ENCODE results near the gene LYRM4. TPM values are rescaled to one million over a fixed set of nuclear protein-coding genes. Genes with fewer than 3 reads are reported as not detected.

LYRM4 gene
- total and polyA plus RNA-seq, 4 donors, result 18.3 to 43.8 (median 39.3) TPM

- Histone ChIP-seq H3K27ac (ENCODE audit: low read depth, low read length) (no peak overlapping the region), H3K27me3 (ENCODE audit: control insufficient read depth, insufficient read depth, low read length) (peaks cover 9% of the 10 kb centered on the region), H3K4me3 (ENCODE audit: low read depth, low read length) (no peak overlapping the region), H3K4me1 (ENCODE audit: control insufficient read depth, insufficient read depth, low read length) (peaks cover 2% of the 10 kb centered on the region), H3K36me3 (ENCODE audit: control insufficient read depth, insufficient read depth, low read length) (no peaks in the 10 kb centered on the region), H3K9me3 (ENCODE audit: control insufficient read depth, insufficient read depth, low read length) (no peaks in the 10 kb centered on the region)
- DNase-seq (ENCODE audit: low read depth in 4 of 6, low spot score in 6 of 6), result no peak
- 100% methylated on average over 1 of the region's 2 CpGs for whole genome bisulfite sequencing (ENCODE audit: insufficient coverage)
Observed at GRCh38 chr6:5079692-5080091, 181.1 kb downstream of the LYRM4 start.

- WGBS (ENCODE audit: insufficient coverage), result 100% methylated on average over 1 of the region's 5 CpGs
- Histone ChIP-seq H3K4me3 (ENCODE audit: low read depth, low read length) (no peak overlapping the region), H3K27me3 (ENCODE audit: control insufficient read depth, insufficient read depth, low read length) (no peaks in the 10 kb centered on the region), H3K36me3 (ENCODE audit: control insufficient read depth, insufficient read depth, low read length) (no peaks in the 10 kb centered on the region), H3K27ac (ENCODE audit: low read depth, low read length) (no peak overlapping the region), H3K9me3 (ENCODE audit: control insufficient read depth, insufficient read depth, low read length) (no peaks in the 10 kb centered on the region), H3K4me1 (ENCODE audit: control insufficient read depth, insufficient read depth, low read length) (no peaks in the 10 kb centered on the region)
- DNase-seq (ENCODE audit: low read depth in 4 of 6, low spot score in 6 of 6), result no peak
Observed at GRCh38 chr6:5078121-5078669, 182.6 kb downstream of the LYRM4 start.

- Histone ChIP-seq H3K36me3 (ENCODE audit: control insufficient read depth, insufficient read depth, low read length) (no peaks in the 10 kb centered on the region), H3K4me1 (ENCODE audit: control insufficient read depth, insufficient read depth, low read length) (no peaks in the 10 kb centered on the region), H3K9me3 (ENCODE audit: control insufficient read depth, insufficient read depth, low read length) (no peaks in the 10 kb centered on the region), H3K27me3 (ENCODE audit: control insufficient read depth, insufficient read depth, low read length) (no peaks in the 10 kb centered on the region), H3K4me3 (ENCODE audit: low read depth, low read length) (no peak overlapping the region), H3K27ac (ENCODE audit: low read depth, low read length) (no peak overlapping the region)
- 93% methylated on average over 3 of the region's 11 CpGs for WGBS (ENCODE audit: insufficient coverage)
- DNase-seq (ENCODE audit: low read depth in 4 of 6, low spot score in 6 of 6), result no peak
Observed at GRCh38 chr6:5076931-5077330, 183.8 kb downstream of the LYRM4 start.

- no peak for DNase-seq (ENCODE audit: low read depth in 4 of 6, low spot score in 6 of 6)
- Histone ChIP-seq H3K36me3 (ENCODE audit: control insufficient read depth, insufficient read depth, low read length) (no peaks in the 10 kb centered on the region), H3K4me3 (ENCODE audit: low read depth, low read length) (no peak overlapping the region), H3K4me1 (ENCODE audit: control insufficient read depth, insufficient read depth, low read length) (no peaks in the 10 kb centered on the region), H3K27me3 (ENCODE audit: control insufficient read depth, insufficient read depth, low read length) (no peaks in the 10 kb centered on the region), H3K27ac (ENCODE audit: low read depth, low read length) (no peak overlapping the region), H3K9me3 (ENCODE audit: control insufficient read depth, insufficient read depth, low read length) (no peaks in the 10 kb centered on the region)
- WGBS (ENCODE audit: insufficient coverage), result 80% methylated on average over 2 of the region's 3 CpGs
Observed at GRCh38 chr6:5073992-5074391, 186.8 kb downstream of the LYRM4 start.

GRCh38 chr6:5072440-5072839, 188.3 kb downstream of the LYRM4 start:
- Histone ChIP-seq H3K27me3 (ENCODE audit: control insufficient read depth, insufficient read depth, low read length) (no peaks in the 10 kb centered on the region), H3K4me3 (ENCODE audit: low read depth, low read length) (no peak overlapping the region), H3K9me3 (ENCODE audit: control insufficient read depth, insufficient read depth, low read length) (no peaks in the 10 kb centered on the region), H3K27ac (ENCODE audit: low read depth, low read length) (no peak overlapping the region), H3K4me1 (ENCODE audit: control insufficient read depth, insufficient read depth, low read length) (no peaks in the 10 kb centered on the region), H3K36me3 (ENCODE audit: control insufficient read depth, insufficient read depth, low read length) (no peaks in the 10 kb centered on the region)
- 95% methylated on average over 5 of the region's 7 CpGs for WGBS (ENCODE audit: insufficient coverage)
- no peak for DNase-seq (ENCODE audit: low read depth in 4 of 6, low spot score in 6 of 6)

DNA sequence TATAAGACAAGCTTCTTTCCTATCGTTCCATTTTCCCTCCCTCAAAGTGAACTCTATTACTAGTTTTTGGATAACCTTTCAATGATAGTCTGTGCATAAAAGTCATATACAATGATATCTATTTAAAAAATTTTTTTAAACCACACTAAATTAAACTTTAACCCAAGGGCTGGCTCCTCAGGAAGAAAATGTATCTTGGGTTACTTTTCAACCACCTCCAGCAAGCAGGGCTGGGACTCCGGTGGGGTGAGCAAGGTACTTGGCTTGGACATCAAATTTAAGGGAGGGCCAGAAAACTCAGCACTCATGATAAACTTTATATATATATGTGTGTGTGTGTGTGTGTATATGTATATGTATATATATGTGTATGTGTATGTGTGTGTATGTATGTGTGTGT, 189.5 kb downstream of the LYRM4 start:
- no peaks in the 10 kb centered on the region for H3K36me3 ChIP-seq (ENCODE audit: control insufficient read depth, insufficient read depth, low read length)
- DNase-seq (ENCODE audit: low read depth in 4 of 6, low spot score in 6 of 6), result no peak
- no peak overlapping the region for H3K4me3 ChIP-seq (ENCODE audit: low read depth, low read length)
- H3K27me3 ChIP-seq (ENCODE audit: control insufficient read depth, insufficient read depth, low read length), result no peaks in the 10 kb centered on the region
- H3K27ac ChIP-seq (ENCODE audit: low read depth, low read length), result no peak overlapping the region
- no peaks in the 10 kb centered on the region for H3K4me1 ChIP-seq (ENCODE audit: control insufficient read depth, insufficient read depth, low read length)
- no peaks in the 10 kb centered on the region for H3K9me3 ChIP-seq (ENCODE audit: control insufficient read depth, insufficient read depth, low read length)
- WGBS (ENCODE audit: insufficient coverage), result no CpG with 5 or more reads among the region's 2 CpGs

DNA sequence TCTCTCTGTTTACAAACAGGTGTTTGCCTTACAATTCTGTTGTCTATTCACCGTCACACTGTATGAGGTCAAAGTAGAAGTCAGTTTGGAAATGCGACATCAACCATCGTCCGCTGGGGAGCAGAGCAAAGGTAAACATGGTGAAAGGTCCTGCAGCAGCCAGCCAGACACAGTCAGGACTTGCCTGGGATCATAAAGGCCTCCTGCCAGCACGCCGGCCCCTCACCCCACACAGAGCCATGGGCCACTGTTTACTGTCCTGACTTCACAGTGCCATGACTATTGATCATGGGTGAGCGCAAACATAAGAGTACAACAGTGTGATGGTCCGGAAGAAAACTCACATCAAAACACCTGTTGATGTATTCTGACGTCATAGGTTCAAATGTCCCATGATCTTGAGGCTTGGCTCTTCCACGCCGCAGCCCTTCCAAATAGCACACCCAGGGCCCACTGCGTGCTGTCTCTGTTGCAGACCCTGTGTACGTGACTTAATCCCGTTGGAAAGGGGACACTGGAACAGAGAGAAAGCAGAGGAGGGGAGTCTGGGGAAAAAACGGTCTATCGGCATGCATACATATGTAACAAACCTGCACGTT, 192.5 kb downstream of the LYRM4 start:
- WGBS (ENCODE audit: insufficient coverage), result 91% methylated on average over 11 of the region's 17 CpGs
- no peaks in the 10 kb centered on the region for H3K36me3 ChIP-seq (ENCODE audit: control insufficient read depth, insufficient read depth, low read length)
- no peak for DNase-seq (ENCODE audit: low read depth in 4 of 6, low spot score in 6 of 6)
- no peaks in the 10 kb centered on the region for H3K27me3 ChIP-seq (ENCODE audit: control insufficient read depth, insufficient read depth, low read length)
- H3K27ac ChIP-seq (ENCODE audit: low read depth, low read length), result no peak overlapping the region
- no peaks in the 10 kb centered on the region for H3K9me3 ChIP-seq (ENCODE audit: control insufficient read depth, insufficient read depth, low read length)
- no peaks in the 10 kb centered on the region for H3K4me1 ChIP-seq (ENCODE audit: control insufficient read depth, insufficient read depth, low read length)
- no peak overlapping the region for H3K4me3 ChIP-seq (ENCODE audit: low read depth, low read length)

DNA sequence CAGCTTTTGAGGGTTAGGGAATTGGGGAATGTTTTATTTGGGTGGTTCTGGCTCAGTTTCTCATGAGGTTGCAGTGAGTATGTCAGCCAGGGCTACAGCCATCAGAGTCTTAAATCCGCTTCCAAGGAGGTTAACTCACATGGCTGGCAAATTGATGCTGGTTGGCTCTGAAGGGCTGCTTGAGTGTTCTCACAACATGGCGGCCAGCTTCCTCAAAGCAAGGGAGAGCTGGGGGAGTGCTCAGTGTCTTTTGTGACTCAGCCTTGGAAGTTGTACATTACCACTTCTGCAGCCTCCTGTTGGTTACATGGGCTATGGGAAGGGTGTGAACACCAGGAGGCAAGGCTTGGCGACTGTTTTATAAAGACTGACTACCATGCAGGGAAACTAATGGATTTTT, 193.4 kb downstream of the LYRM4 start:
- Histone ChIP-seq H3K9me3 (ENCODE audit: control insufficient read depth, insufficient read depth, low read length) (no peaks in the 10 kb centered on the region), H3K36me3 (ENCODE audit: control insufficient read depth, insufficient read depth, low read length) (no peaks in the 10 kb centered on the region), H3K4me3 (ENCODE audit: low read depth, low read length) (no peak overlapping the region), H3K27me3 (ENCODE audit: control insufficient read depth, insufficient read depth, low read length) (no peaks in the 10 kb centered on the region), H3K27ac (ENCODE audit: low read depth, low read length) (no peak overlapping the region), H3K4me1 (ENCODE audit: control insufficient read depth, insufficient read depth, low read length) (no peaks in the 10 kb centered on the region)
- DNase-seq (ENCODE audit: low read depth in 4 of 6, low spot score in 6 of 6), result no peak
- 100% methylated on average over 2 of the region's 3 CpGs for WGBS (ENCODE audit: insufficient coverage)

DNA sequence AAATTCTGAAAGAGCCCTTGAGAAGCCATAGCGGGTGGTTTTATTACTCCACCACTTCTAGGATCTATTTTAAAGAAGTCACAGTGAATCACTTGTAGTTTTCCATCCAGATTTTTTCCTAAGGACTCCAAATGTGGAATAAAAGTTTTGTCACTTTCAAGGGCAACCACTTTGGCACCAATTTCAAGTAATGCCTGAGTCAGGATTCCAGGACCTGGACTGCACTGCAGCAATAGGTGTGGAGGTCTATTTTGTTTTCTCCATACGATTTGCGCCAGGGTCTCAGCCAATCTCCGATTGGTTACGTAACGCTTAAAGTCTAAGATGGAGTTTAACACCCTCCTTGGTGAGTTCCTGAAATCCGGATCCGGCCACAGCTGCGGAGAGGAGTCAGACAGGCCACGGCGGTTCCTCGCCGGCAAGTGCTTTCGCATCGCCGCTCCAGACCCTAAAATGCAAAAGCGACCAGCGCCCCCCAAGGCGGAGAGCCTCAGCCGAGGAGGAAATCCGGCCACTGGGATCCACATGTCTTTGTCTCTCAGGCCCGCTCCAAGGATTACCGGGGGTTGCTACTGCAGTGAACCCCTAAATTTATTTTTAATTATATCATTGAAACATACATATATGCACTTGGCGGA, 194.2 kb downstream of the LYRM4 start:
- no peak for DNase-seq (ENCODE audit: low read depth in 4 of 6, low spot score in 6 of 6)
- 98% methylated on average over 19 of the region's 24 CpGs for WGBS (ENCODE audit: insufficient coverage)
- H3K9me3 ChIP-seq (ENCODE audit: control insufficient read depth, insufficient read depth, low read length), result no peaks in the 10 kb centered on the region
- H3K4me1 ChIP-seq (ENCODE audit: control insufficient read depth, insufficient read depth, low read length), result no peaks in the 10 kb centered on the region
- H3K27me3 ChIP-seq (ENCODE audit: control insufficient read depth, insufficient read depth, low read length), result no peaks in the 10 kb centered on the region
- H3K27ac ChIP-seq (ENCODE audit: low read depth, low read length), result no peak overlapping the region
- H3K36me3 ChIP-seq (ENCODE audit: control insufficient read depth, insufficient read depth, low read length), result no peaks in the 10 kb centered on the region
- H3K4me3 ChIP-seq (ENCODE audit: low read depth, low read length), result no peak overlapping the region

GRCh38 chr6:5063617-5064016, 197.1 kb downstream of the LYRM4 start:
- Histone ChIP-seq H3K4me3 (ENCODE audit: low read depth, low read length) (no peak overlapping the region), H3K27ac (ENCODE audit: low read depth, low read length) (no peak overlapping the region), H3K36me3 (ENCODE audit: control insufficient read depth, insufficient read depth, low read length) (no peaks in the 10 kb centered on the region), H3K9me3 (ENCODE audit: control insufficient read depth, insufficient read depth, low read length) (no peaks in the 10 kb centered on the region), H3K4me1 (ENCODE audit: control insufficient read depth, insufficient read depth, low read length) (no peaks in the 10 kb centered on the region), H3K27me3 (ENCODE audit: control insufficient read depth, insufficient read depth, low read length) (no peaks in the 10 kb centered on the region)
- 87% methylated on average over 8 of the region's 8 CpGs for WGBS (ENCODE audit: insufficient coverage)
- DNase-seq (ENCODE audit: low read depth in 4 of 6, low spot score in 6 of 6), result no peak
